H9 (cell line): ENCODE measurements around the gene BRWD1. TPM values are rescaled to one million over a fixed set of nuclear protein-coding genes. Genes with fewer than 3 reads are reported as not detected.

Experiments used
- DNase-seq: peaks from one replicate; pipeline ENCODE4 v3.0.0-alpha.2; 2017
- H2AFZ ChIP-seq: one replicate; pipeline ENCODE4 v1.6.1; 2013; ENCODE audit warnings: mild to moderate bottlenecking, low read length, control low read depth, moderate library complexity
- H2AK5ac ChIP-seq: 2 replicates; pipeline ENCODE4 v1.6.1; 2013; ENCODE audit warnings: low read length, control low read depth, mixed read lengths; ENCODE audit not compliant: insufficient read length
- H2BK120ac ChIP-seq: one replicate; pipeline ENCODE4 v1.6.1; 2013; ENCODE audit warnings: low read depth, mild to moderate bottlenecking, low read length, control low read depth, inconsistent platforms; ENCODE audit not compliant: poor library complexity, severe bottlenecking
- H2BK12ac ChIP-seq: 2 replicates; pipeline ENCODE4 v1.6.1; 2013; ENCODE audit warnings: low read length, control low read depth, mixed read lengths, low read depth; ENCODE audit not compliant: insufficient read length
- H2BK15ac ChIP-seq: 2 replicates; pipeline ENCODE4 v1.6.1; 2013; ENCODE audit warnings: low read depth, low read length, control low read depth
- H2BK20ac ChIP-seq: one replicate; pipeline ENCODE4 v1.6.1; 2013; ENCODE audit warnings: low read depth, mild to moderate bottlenecking, low read length, control low read depth, inconsistent platforms; ENCODE audit not compliant: poor library complexity, severe bottlenecking
- H2BK5ac ChIP-seq: 2 replicates; pipeline ENCODE4 v1.6.1; 2013; ENCODE audit warnings: low read length, control low read depth, mixed read lengths; ENCODE audit not compliant: insufficient read length
- H3K14ac ChIP-seq: 2 replicates; pipeline ENCODE4 v1.6.1; 2013; ENCODE audit warnings: low read length, control low read depth; ENCODE audit not compliant: insufficient read depth
- H3K18ac ChIP-seq: 2 replicates; pipeline ENCODE4 v1.6.1; 2013; ENCODE audit warnings: low read depth, mild to moderate bottlenecking, mixed read lengths, low read length, control low read depth; ENCODE audit not compliant: insufficient read length
- H3K23ac ChIP-seq: 2 replicates; pipeline ENCODE4 v1.6.1; 2013; ENCODE audit warnings: low read length, control low read depth, mixed read lengths, low read depth; ENCODE audit not compliant: insufficient read length
- H3K23me2 ChIP-seq: 2 replicates; pipeline ENCODE4 v1.6.1; 2013; ENCODE audit warnings: low read depth, mild to moderate bottlenecking, mixed read lengths, low read length, control low read depth; ENCODE audit not compliant: insufficient read length, poor library complexity, severe bottlenecking
- H3K27ac ChIP-seq: 2 replicates; pipeline ENCODE4 v1.5.1; 2013; ENCODE audit warnings: low read length, control low read depth, mixed read lengths, low read depth; ENCODE audit not compliant: insufficient read length
- H3K27me3 ChIP-seq: 2 replicates; pipeline ENCODE4 v1.6.1; 2013; ENCODE audit warnings: low read length, control low read depth, inconsistent platforms; ENCODE audit not compliant: insufficient read depth
- H3K4ac ChIP-seq: 2 replicates; pipeline ENCODE4 v1.6.1; 2013; ENCODE audit warnings: low read depth, mild to moderate bottlenecking, control low read depth, inconsistent platforms, low read length, moderate library complexity
- H3K4me1 ChIP-seq: 2 replicates; pipeline ENCODE4 v1.6.1; 2013; ENCODE audit warnings: low read length, control low read depth, inconsistent platforms; ENCODE audit not compliant: insufficient read depth
- H3K4me2 ChIP-seq: 2 replicates; pipeline ENCODE4 v1.6.1; 2013; ENCODE audit warnings: low read length, control low read depth, mixed read lengths; ENCODE audit not compliant: insufficient read length, insufficient read depth
- H3K56ac ChIP-seq: 2 replicates; pipeline ENCODE4 v1.6.1; 2013; ENCODE audit warnings: low read depth, mild to moderate bottlenecking, mixed read lengths, low read length, control low read depth; ENCODE audit not compliant: insufficient read length
- H3K79me1 ChIP-seq: 2 replicates; pipeline ENCODE4 v1.6.1; 2013; ENCODE audit warnings: low read depth, mild to moderate bottlenecking, moderate library complexity, low read length, control low read depth, inconsistent platforms; ENCODE audit not compliant: insufficient read depth, poor library complexity, severe bottlenecking
- H3K79me2 ChIP-seq: 2 replicates; pipeline ENCODE4 v1.6.1; 2013; ENCODE audit warnings: low read length, control low read depth, inconsistent platforms; ENCODE audit not compliant: insufficient read depth
- H3K9ac ChIP-seq: 2 replicates; pipeline ENCODE4 v1.6.1; 2013; ENCODE audit warnings: low read length, control low read depth, mixed read lengths; ENCODE audit not compliant: insufficient read length; ENCODE audit errors: extremely low read depth
- H3K9me3 ChIP-seq: one replicate; pipeline ENCODE4 v1.6.1; 2013; ENCODE audit warnings: low read depth, low read length, inconsistent platforms; ENCODE audit not compliant: control insufficient read depth
- H3T11ph ChIP-seq: one replicate; pipeline ENCODE4 v1.6.1; 2013; ENCODE audit warnings: mild to moderate bottlenecking, low read length, control low read depth, inconsistent platforms
- H4K20me1 ChIP-seq: one replicate; pipeline ENCODE4 v1.6.1; 2013; ENCODE audit not compliant: control insufficient read depth, insufficient read length, insufficient read depth
- H4K5ac ChIP-seq: 2 replicates; pipeline ENCODE4 v1.6.1; 2013; ENCODE audit warnings: low read depth, mild to moderate bottlenecking, mixed read lengths, low read length, control low read depth; ENCODE audit not compliant: insufficient read length
- H4K8ac ChIP-seq: replicated peaks from 2 replicates; pipeline ENCODE4 v1.6.1; 2013; ENCODE audit warnings: low read length, control low read depth, mixed read lengths, low read depth; ENCODE audit not compliant: insufficient read length
- H4K91ac ChIP-seq: 2 replicates; pipeline ENCODE4 v1.6.1; 2013; ENCODE audit warnings: low read depth, mild to moderate bottlenecking, moderate library complexity, mixed read lengths, low read length, control low read depth; ENCODE audit not compliant: insufficient read length
- H3K27ac Mint-ChIP-seq, 3 experiments: 2 replicates in 2 of 3; 3 replicates in 1 of 3; pipeline ENCODE4 v1.8.0; 2020 to 2021; ENCODE audit warnings: mixed read lengths in 3 of 3, mild to moderate bottlenecking in 1 of 3, moderate library complexity in 1 of 3
- H3K27me3 Mint-ChIP-seq: 2 replicates; pipeline ENCODE4 v1.8.0; 2021; ENCODE audit warnings: low read depth, mild to moderate bottlenecking, moderate library complexity, mixed read lengths
- H3K36me3 Mint-ChIP-seq, 3 experiments: 2 replicates in 2 of 3; 3 replicates in 1 of 3; pipeline ENCODE4 v1.8.0; 2020 to 2021; ENCODE audit warnings: low read depth in 3 of 3, mixed read lengths in 3 of 3; ENCODE audit not compliant: insufficient read depth in 1 of 3
- H3K4me1 Mint-ChIP-seq, 2 experiments: 2 replicates each; pipeline ENCODE4 v1.8.0; 2020; ENCODE audit warnings: mixed read lengths in 2 of 2
- H3K4me3 Mint-ChIP-seq, 2 experiments: 2 replicates in 1 of 2; 3 replicates in 1 of 2; pipeline ENCODE4 v1.8.0; 2020 to 2021; ENCODE audit warnings: mild to moderate bottlenecking in 2 of 2, mixed read lengths in 2 of 2, moderate library complexity in 1 of 2
- H3K9me3 Mint-ChIP-seq, 2 experiments: 2 replicates in 1 of 2; 3 replicates in 1 of 2; pipeline ENCODE4 v1.8.0; 2020; ENCODE audit warnings: mild to moderate bottlenecking in 2 of 2, mixed read lengths in 2 of 2, moderate library complexity in 1 of 2
- WGBS: extraction: QIAGEN DNeasy Blood & Tissue Kit; methylation state at CpG from one replicate; pipeline ENCODE4 v1.1.7; 2013; ENCODE audit warnings: missing lambda C conversion rate, low lambda C conversion rate, mixed read lengths; ENCODE audit not compliant: insufficient read length; ENCODE audit errors: extremely low coverage; 5-methylcytosine and 5-hydroxymethylcytosine counted together
- total RNA-seq: library from RNA; stranded (reverse); gene quantifications from 2 replicates; pipeline ENCODE4 v1.2.1, GENCODE V29; 2021
- TF ChIP-seq, protein P1 (sequence below): fragments of 200-600 bp; sonication (generic); conservative IDR thresholded peaks from 3 replicates; pipeline ENCODE4 v1.8.0; 2021; ENCODE audit warnings: antibody characterized with exemption, mild to moderate bottlenecking

Gene BRWD1
- total RNA-seq, 1 experiment from 2014 or later: 48.4 TPM

DNA sequence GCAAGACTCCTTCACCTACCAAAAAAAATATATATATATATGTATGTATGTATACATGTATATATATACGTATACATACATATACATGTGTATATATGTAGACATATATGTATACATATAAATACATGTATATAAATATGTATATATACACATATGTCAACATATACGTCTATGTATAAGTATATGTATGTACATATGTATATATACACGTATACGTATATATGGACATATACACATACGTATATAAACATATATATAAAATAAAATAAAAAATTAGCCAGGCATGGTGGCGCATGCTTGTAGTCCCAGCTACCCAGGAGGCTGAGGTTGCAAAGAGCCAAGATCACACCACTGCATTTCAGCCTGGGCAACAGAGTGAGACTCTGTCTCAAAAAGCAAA lies 31.6 kb downstream of the BRWD1 start:
- Histone ChIP-seq H3K4ac (no peak overlapping the region), H3K14ac (no peak overlapping the region), H2BK5ac (no peak overlapping the region), H2BK20ac (no peak overlapping the region), H3K4me1 (no peaks in the 10 kb centered on the region), H3K23me2 (no peaks in the 10 kb centered on the region), H3K23ac (no peak overlapping the region), H3K9ac (no peak overlapping the region), H3K18ac (no peak overlapping the region), H2AK5ac (no peak overlapping the region), H4K91ac (no peak overlapping the region), H3K9me3 (no peaks in the 10 kb centered on the region), H3T11ph (no peak overlapping the region), H2BK15ac (no peak overlapping the region), H3K79me2 (no peaks in the 10 kb centered on the region), H4K5ac (no peak overlapping the region), H3K4me2 (no peak overlapping the region), H3K56ac (no peak overlapping the region), H3K79me1 (no peaks in the 10 kb centered on the region), H3K27me3 (no peaks in the 10 kb centered on the region), H3K27ac (no peak overlapping the region), H2BK120ac (no peak overlapping the region), H4K8ac (no peak overlapping the region), H4K20me1 (no peaks in the 10 kb centered on the region), H2BK12ac (no peak overlapping the region), H2AFZ (no peak overlapping the region)
- no peaks in the 10 kb centered on the region for H3K4me1 Mint-ChIP-seq
- no peaks in the 10 kb centered on the region for H3K27me3 Mint-ChIP-seq
- H3K27ac Mint-ChIP-seq: no peak overlapping the region
- no peak for DNase-seq
- H3K4me3 Mint-ChIP-seq: no peak overlapping the region
- peaks cover 7 to 44% (median 40%) of the 10 kb centered on the region in 3 experiments; a peak in 6 of 7 replicates for H3K36me3 Mint-ChIP-seq
- no CpG with 5 or more reads among the region's 6 CpGs for WGBS
- TF ChIP-seq, protein P1, sequence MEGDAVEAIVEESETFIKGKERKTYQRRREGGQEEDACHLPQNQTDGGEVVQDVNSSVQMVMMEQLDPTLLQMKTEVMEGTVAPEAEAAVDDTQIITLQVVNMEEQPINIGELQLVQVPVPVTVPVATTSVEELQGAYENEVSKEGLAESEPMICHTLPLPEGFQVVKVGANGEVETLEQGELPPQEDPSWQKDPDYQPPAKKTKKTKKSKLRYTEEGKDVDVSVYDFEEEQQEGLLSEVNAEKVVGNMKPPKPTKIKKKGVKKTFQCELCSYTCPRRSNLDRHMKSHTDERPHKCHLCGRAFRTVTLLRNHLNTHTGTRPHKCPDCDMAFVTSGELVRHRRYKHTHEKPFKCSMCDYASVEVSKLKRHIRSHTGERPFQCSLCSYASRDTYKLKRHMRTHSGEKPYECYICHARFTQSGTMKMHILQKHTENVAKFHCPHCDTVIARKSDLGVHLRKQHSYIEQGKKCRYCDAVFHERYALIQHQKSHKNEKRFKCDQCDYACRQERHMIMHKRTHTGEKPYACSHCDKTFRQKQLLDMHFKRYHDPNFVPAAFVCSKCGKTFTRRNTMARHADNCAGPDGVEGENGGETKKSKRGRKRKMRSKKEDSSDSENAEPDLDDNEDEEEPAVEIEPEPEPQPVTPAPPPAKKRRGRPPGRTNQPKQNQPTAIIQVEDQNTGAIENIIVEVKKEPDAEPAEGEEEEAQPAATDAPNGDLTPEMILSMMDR: no peak
- H3K9me3 Mint-ChIP-seq: no peaks in the 10 kb centered on the region
